ENCODE data around the gene PSD2.

The PSD2 gene

GRCh38 chr5:139881143-139881733 is 85.6 kb downstream of the PSD2 start:
- H3K9ac ChIP-seq (ENCODE audit: low read length), result no peak overlapping the region
- H3K9me3 ChIP-seq (ENCODE audit: insufficient read depth, low read length), result no peaks in the 10 kb centered on the region

GRCh38 chr5:139882316-139882715 is 86.7 kb downstream of the PSD2 start:
- TF ChIP-seq, protein P1, sequence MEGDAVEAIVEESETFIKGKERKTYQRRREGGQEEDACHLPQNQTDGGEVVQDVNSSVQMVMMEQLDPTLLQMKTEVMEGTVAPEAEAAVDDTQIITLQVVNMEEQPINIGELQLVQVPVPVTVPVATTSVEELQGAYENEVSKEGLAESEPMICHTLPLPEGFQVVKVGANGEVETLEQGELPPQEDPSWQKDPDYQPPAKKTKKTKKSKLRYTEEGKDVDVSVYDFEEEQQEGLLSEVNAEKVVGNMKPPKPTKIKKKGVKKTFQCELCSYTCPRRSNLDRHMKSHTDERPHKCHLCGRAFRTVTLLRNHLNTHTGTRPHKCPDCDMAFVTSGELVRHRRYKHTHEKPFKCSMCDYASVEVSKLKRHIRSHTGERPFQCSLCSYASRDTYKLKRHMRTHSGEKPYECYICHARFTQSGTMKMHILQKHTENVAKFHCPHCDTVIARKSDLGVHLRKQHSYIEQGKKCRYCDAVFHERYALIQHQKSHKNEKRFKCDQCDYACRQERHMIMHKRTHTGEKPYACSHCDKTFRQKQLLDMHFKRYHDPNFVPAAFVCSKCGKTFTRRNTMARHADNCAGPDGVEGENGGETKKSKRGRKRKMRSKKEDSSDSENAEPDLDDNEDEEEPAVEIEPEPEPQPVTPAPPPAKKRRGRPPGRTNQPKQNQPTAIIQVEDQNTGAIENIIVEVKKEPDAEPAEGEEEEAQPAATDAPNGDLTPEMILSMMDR (IDR thresholded peaks at IDR 0.05; ENCODE audit: low read depth, low read length), result no peak
- no peak for TF ChIP-seq EZH2phosphoT487 (IDR thresholded peaks at IDR 0.05; ENCODE audit: low read depth)
- Histone ChIP-seq H3K79me2 (ENCODE audit: low read length) (no peaks in the 10 kb centered on the region), H4K20me1 (ENCODE audit: insufficient read depth, low read length) (no peaks in the 10 kb centered on the region), H3K27me3 (ENCODE audit: low read depth, low read length) (no peaks in the 10 kb centered on the region), H3K36me3 (replicated peaks; ENCODE audit: low read depth, low read length) (no peaks in the 10 kb centered on the region), H3K9ac (ENCODE audit: low read length) (no peak overlapping the region), H3K27ac (ENCODE audit: low read length) (no peak overlapping the region), H3K4me1 (ENCODE audit: low read length) (no peaks in the 10 kb centered on the region), H3K4me2 (ENCODE audit: low read length) (no peak overlapping the region), H3K9me3 (ENCODE audit: insufficient read depth, low read length) (no peaks in the 10 kb centered on the region), H3K4me3 (ENCODE audit: low read length) (no peak overlapping the region), H2AFZ (ENCODE audit: low read depth, low read length) (no peak overlapping the region)

More at GRCh38 chr5:139881143-139881733, 85.6 kb downstream of the PSD2 start:
- Histone ChIP-seq H2AFZ (ENCODE audit: low read depth, low read length) (no peak overlapping the region), H3K4me1 (ENCODE audit: low read length) (no peaks in the 10 kb centered on the region), H3K27me3 (ENCODE audit: low read depth, low read length) (no peaks in the 10 kb centered on the region), H3K36me3 (replicated peaks; ENCODE audit: low read depth, low read length) (no peaks in the 10 kb centered on the region), H3K27ac (ENCODE audit: low read length) (no peak overlapping the region), H3K4me3 (ENCODE audit: low read length) (no peak overlapping the region), H3K4me2 (ENCODE audit: low read length) (no peak overlapping the region), H4K20me1 (ENCODE audit: insufficient read depth, low read length) (no peaks in the 10 kb centered on the region), H3K79me2 (ENCODE audit: low read length) (no peaks in the 10 kb centered on the region)
- TF ChIP-seq EZH2phosphoT487 (IDR thresholded peaks at IDR 0.05; ENCODE audit: low read depth), result no peak
- TF ChIP-seq, protein P1 (IDR thresholded peaks at IDR 0.05; ENCODE audit: low read depth, low read length), result no peak

DNA sequence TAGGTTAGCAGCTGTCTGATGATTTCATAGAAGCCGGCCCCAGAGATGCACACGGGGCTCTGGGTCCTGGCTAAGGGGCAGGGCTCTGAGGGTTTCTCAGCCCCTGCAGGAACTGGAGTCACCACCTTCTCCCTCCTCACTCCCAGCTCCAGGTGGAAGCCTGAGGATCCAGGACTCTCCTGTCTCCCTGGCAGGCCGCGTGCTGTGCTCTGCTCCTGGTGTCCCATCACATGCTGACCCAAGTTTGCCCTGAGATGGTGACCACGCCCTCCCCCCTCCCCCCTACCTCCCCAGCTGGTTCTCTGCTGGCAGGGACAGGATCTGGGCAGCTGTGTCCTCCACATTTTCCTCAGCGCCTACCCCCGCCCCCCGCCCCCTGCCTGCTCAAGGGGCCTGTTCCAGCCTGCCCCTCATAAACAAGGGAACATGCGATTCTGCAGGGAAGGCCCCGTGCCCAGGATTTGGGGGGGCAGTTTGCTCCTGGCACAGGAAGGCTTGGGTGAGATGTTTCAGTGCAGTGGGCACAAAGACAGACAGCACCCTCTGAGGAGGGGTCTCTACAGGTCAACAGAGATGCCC is 87.4 kb downstream of the PSD2 start:
- no peak overlapping the region for H3K27ac ChIP-seq (ENCODE audit: low read length)
- TF ChIP-seq EZH2phosphoT487 (IDR thresholded peaks at IDR 0.05; ENCODE audit: low read depth), result no peak
- TF ChIP-seq, protein P1 (IDR thresholded peaks at IDR 0.05; ENCODE audit: low read depth, low read length), result no peak

GRCh38 chr5:139884144-139884543 is 88.5 kb downstream of the PSD2 start:
- Histone ChIP-seq H3K27me3 (ENCODE audit: low read depth, low read length) (no peaks in the 10 kb centered on the region), H4K20me1 (ENCODE audit: insufficient read depth, low read length) (no peaks in the 10 kb centered on the region)

More for the DNA sequence above, 87.4 kb downstream of the PSD2 start:
- Histone ChIP-seq H3K4me3 (ENCODE audit: low read length) (no peak overlapping the region), H3K9ac (ENCODE audit: low read length) (no peak overlapping the region), H3K9me3 (ENCODE audit: insufficient read depth, low read length) (no peaks in the 10 kb centered on the region), H3K36me3 (replicated peaks; ENCODE audit: low read depth, low read length) (no peaks in the 10 kb centered on the region), H3K4me1 (ENCODE audit: low read length) (no peaks in the 10 kb centered on the region), H4K20me1 (ENCODE audit: insufficient read depth, low read length) (no peaks in the 10 kb centered on the region), H2AFZ (ENCODE audit: low read depth, low read length) (no peak overlapping the region), H3K79me2 (ENCODE audit: low read length) (no peaks in the 10 kb centered on the region), H3K27me3 (ENCODE audit: low read depth, low read length) (no peaks in the 10 kb centered on the region), H3K4me2 (ENCODE audit: low read length) (no peak overlapping the region)

More at GRCh38 chr5:139884144-139884543, 88.5 kb downstream of the PSD2 start:
- no peaks in the 10 kb centered on the region for H3K79me2 ChIP-seq (ENCODE audit: low read length)
- H3K27ac ChIP-seq (ENCODE audit: low read length), result no peak overlapping the region
- H3K36me3 ChIP-seq (replicated peaks; ENCODE audit: low read depth, low read length), result no peaks in the 10 kb centered on the region
- H3K4me2 ChIP-seq (ENCODE audit: low read length), result no peak overlapping the region
- H3K9ac ChIP-seq (ENCODE audit: low read length), result no peak overlapping the region
- TF ChIP-seq, protein P1 (IDR thresholded peaks at IDR 0.05; ENCODE audit: low read depth, low read length), result no peak
- no peak for TF ChIP-seq EZH2phosphoT487 (IDR thresholded peaks at IDR 0.05; ENCODE audit: low read depth)
- H3K4me3 ChIP-seq (ENCODE audit: low read length), result no peak overlapping the region
- no peak overlapping the region for H2AFZ ChIP-seq (ENCODE audit: low read depth, low read length)
- no peaks in the 10 kb centered on the region for H3K4me1 ChIP-seq (ENCODE audit: low read length)
- no peaks in the 10 kb centered on the region for H3K9me3 ChIP-seq (ENCODE audit: insufficient read depth, low read length)

Data from OCI-LY3 (cell line).